GM19043 (cell line): Measurements from ENCODE around the gene PHF20.
A peak's percentile ranks its signal among the peaks of the same experiment; 100 is the strongest.
"Not testable (repeated sequence)": the region's sequence is repeated elsewhere in the genome, so short reads cannot be mapped to it uniquely, and the experiment has no call there.

Source experiments
- ATAC-seq: cut with Tn5 transposase; IDR thresholded peaks from one replicate; pipeline ENCODE4 v1.9.1; 2021; ENCODE audit warnings: low read depth; ENCODE audit not compliant: unreplicated experiment

Gene PHF20

GRCh38 chr20:35771689-35772562 lies at the start of gene PHF20:
Gene PHF20, plus strand, starts transcription at chr20:35772015. Its CDS starts 29,508 bp downstream, at chr20:35801523.
- peak; percentile 75 for ATAC-seq

DNA sequence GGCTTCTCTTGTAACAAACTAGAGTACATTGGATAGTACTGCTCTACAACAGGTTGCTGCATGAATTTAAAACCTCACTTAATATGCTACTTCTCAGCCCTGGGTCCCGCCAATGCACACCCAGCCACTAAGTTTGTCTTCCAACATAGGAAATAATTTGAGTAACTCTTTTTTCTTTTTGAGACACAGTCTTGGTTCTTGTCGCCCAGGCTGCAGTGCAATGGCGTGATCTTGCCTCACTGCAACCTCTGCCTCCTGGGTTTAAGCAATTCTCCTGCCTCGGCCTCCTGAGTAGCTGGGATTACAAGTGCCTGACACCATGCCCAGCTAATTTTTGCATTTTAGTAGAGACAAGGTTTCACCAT lies 48.6 kb upstream of the PHF20 start:
- not testable (repeated sequence) for ATAC-seq

GRCh38 chr20:35723652-35724320 lies 48.0 kb upstream of the PHF20 start:
- ATAC-seq, result not testable (repeated sequence)

DNA sequence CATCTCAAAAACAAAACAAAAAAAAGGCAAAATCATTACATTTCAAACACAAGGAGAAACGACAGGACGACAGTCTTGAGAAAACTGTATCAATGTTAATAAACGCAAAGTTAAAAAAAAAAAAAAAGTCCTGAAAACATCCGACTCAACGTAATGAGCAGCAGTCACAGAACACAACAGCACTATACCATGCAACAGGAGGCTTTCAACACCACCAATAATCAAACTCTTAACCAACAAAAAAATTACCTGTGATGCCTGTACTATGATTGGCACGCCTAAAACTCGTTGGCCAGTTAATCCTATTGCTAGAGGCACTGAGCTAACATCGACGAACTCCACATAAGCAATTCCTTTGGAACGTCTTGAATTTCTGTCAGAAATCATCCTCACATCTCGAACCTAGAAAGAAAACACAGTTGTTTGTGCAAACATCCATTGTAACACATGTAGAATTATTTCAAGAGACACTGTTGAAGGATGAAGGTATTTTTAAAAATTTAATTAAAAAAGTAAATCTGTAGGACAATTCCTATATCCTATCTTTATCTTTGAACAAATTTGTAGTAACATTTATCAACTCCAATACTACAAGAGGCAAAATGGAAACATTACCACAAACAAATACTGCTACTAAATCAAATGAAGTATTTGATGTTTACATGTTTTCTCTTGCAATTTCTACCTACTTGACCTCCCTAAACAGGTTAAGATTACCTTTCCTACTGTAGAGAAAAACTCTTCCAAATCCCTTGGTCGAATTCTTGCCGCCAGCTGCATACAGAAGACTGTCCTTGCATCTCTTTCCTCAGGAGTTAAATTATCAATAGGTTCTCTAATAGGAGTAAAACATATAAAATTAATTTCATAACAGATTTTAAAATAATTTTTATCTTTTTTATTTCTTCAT lies 47.2 kb upstream of the PHF20 start:
- no peak for ATAC-seq

DNA sequence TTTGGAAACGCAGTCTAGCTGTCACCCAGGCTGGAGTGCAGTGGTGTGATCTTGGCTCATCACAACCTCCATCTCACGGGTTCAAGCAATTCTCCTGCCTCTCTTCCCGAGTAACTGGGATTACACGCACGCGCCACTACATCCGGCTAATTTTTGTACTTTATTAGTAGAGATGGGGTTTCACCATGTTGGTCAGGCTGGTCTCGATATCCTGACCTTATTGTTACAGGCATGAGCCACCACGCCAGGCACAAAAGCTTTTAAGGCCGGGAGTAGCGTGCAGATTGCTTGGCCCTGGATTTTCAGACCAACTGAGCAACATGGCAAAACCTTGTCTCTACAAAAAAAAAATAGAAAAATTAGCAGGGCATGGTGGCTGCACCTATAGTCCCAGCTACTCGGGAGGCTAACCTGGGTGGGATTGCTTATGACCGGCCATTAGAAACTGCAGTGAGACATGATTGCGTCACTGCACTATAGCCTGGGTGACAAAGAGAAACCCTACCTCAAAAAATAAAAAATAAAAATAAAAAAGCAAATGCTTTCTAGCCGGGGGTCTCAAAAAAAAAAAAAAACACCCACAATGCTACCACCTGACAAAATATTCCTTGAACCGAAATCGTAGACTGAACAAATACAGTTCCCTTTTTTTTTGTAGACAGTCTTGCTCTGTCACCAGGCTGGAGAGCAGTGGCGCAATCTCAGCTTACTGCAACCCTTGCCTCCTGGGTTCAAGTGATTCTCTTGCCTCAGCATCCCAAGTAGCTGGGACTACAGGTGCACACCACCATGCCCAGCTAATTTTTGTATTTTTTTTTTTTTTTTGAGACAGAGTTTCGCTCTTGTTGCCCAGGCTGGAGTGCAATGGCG lies 44.7 kb upstream of the PHF20 start:
- ATAC-seq, result no peak

- ATAC-seq, result no peak
Observed at GRCh38 chr20:35729283-35729807, 42.5 kb upstream of the PHF20 start.

- no peak for ATAC-seq
Observed at GRCh38 chr20:35729836-35730582, 41.8 kb upstream of the PHF20 start.

DNA sequence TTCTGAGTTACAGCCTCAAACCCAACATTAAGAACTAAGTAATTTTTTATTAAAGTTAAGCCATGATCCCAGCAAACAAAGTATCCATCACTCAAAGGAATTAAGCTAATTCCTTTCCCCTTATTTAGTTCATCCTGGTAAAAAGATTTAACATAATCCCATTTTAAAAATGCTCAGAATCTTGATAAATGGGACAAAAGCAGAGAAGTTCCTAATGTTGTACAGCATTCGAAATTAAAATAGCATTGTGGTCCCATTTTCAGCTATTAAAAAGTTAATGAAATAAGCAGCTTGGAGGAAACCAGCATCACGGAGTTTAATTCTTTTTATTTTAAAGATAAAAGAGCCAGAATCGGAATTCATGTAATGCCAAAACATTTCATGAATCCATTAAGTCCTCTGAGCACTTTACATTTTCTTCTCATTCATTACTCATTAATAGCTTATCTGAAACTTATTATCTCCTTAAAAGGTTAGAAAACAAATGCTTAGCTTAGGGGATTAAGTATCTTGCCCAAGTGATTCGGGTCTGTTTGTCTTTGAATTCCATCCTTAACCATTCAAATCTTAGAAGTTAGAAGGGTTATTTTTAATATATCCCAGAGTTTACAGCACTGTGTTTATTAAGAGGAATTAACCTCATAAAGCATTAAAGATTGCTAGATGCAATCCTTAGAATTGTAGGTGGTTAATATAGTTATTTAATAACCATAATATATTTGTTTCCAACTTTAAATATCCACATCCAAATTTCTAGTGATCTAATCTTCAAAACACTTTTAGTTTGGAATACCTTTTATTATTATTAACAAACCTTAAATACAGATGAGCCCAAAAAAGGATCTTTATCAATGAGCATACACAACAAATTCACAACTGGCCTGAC lies 41.0 kb upstream of the PHF20 start:
- ATAC-seq, result no peak

GRCh38 chr20:35731469-35731788 lies 40.4 kb upstream of the PHF20 start:
- no peak for ATAC-seq

GRCh38 chr20:35731862-35732643 lies 39.8 kb upstream of the PHF20 start:
- no peak for ATAC-seq

DNA sequence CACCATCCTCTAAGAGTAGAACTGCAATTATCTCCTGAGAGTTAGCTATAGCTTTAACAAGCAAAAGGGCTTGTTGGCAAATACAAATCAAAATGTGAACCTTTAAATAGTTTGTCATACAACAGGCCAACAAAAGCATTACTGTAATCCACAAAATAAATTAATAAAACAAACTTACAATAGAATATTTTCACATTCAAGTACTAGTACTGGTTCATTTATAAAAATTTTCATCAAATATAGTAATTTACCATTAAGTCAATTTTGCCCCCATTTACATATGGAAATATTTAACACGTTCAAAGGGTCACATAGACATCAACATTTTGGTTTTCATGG lies 39.2 kb upstream of the PHF20 start:
- no peak for ATAC-seq

DNA sequence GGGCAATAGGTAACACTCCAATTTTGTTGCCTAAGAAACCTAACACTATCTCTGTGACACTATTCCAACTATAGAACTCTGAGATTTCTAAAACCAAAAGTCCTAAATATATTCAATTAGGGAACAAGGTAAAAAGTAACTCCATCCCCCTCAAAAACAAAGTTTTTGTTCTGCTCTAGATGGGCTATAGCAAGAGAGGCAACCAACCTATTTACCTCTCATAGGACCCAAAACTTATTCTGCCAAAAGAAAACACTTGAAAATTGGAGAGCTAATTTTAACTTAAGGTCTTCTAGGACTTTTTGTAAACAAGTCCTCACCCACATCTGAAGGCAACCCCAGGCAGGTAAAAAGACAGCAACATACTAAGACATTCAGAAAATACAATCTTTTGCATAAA lies 37.4 kb upstream of the PHF20 start:
- ATAC-seq, result no peak

DNA sequence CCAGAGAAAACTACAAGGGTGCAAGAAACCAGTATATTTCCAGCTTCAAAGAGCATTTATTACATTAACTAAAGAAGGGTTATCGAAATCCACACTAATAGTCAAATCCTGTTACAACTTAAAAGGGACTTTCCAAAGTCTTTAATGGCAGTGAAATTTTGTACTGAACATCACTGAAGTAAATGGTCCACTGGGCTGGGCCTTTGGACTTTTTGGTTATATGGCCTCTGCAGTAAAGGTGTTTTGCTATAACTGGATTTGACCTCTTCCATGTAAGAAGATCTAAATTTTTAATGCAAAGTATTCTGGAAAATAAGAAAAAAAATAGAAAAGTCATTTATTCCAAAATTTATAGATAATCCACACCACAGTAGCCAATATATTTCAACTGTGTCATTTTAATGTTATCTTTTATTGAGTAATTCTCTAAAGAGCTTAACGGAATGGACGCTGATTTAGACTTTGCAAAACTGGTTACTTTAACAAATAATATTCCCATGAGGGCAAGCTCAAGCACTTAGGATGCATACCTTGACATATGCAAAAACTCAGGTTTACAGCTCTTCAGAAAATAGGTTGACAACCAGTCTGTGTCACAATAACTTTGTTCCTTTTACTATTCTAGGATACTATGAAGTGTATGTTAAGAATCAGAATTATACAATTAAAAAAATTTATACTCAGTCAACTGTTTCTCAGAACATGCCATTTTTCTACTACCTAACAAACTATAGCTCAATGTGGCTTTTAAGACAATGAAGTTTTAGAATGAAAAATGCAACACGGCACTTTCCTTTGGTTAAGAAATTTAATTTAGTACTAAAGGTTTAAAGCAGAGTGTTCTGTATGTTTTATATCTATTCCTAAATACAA lies 36.8 kb upstream of the PHF20 start:
- no peak for ATAC-seq

- ATAC-seq, result no peak
Observed at GRCh38 chr20:35735826-35736470, 35.9 kb upstream of the PHF20 start.

DNA sequence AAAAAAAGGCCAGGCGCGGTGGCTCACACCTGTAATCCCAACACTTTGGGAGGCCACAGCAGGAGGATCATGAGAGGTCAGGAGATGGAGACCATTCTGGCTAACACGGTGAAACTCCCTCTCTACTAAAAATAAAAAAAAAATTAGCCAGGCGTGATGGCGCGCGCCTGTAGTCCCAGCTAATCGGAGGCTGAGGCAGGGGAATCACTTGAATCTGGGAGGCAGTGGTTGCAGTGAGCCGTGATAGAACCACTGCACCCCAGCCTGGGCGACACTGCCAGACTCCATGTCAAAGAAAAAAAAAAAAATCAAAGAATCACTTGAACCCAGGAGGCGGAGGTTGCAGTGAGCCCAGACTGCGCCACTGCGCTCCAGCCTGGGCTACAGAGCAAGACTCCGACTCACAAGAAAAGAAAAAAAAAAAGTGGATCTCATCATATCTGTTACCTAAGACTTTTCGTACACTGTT lies 33.9 kb upstream of the PHF20 start:
- ATAC-seq, result no peak
